Stimulated activated CD4-positive, alpha-beta T cell treated with anti-CD3 and anti-CD28 coated beads, Interleukin-4, amount 100 ng/mL, for 4 hours (primary cell): ENCODE measurements around the gene PFKP.
"Not testable (repeated sequence)": the region's sequence is repeated elsewhere in the genome, so short reads cannot be mapped to it uniquely, and the experiment has no call there.

Source experiments
- DNase-seq, 2 experiments: peaks; one replicate each; pipeline ENCODE4 v3.0.0-alpha.2; 2020

Gene PFKP

GRCh38 chr10:3099291-3100092, 32.1 kb downstream of the PFKP start:
- no peak for DNase-seq

GRCh38 chr10:3100093-3100792, 32.9 kb downstream of the PFKP start:
- DNase-seq, result no peak

GRCh38 chr10:3100856-3101640, 33.7 kb downstream of the PFKP start:
- DNase-seq, result no peak

- no peak for DNase-seq
Measured at GRCh38 chr10:3102720-3103427, 35.5 kb downstream of the PFKP start.

GRCh38 chr10:3103646-3104045, 36.3 kb downstream of the PFKP start:
- no peak for DNase-seq

GRCh38 chr10:3104251-3104918, 37.0 kb downstream of the PFKP start:
- DNase-seq, result no peak

GRCh38 chr10:3105166-3105565, 37.8 kb downstream of the PFKP start:
- DNase-seq, result no peak

- no peak for DNase-seq
Measured at GRCh38 chr10:3105905-3106304, 38.6 kb downstream of the PFKP start.

- DNase-seq, result not testable (repeated sequence)
Measured at GRCh38 chr10:3106328-3106727, 39.0 kb downstream of the PFKP start.

- no peak for DNase-seq
Measured at GRCh38 chr10:3106928-3107425, 39.6 kb downstream of the PFKP start.

- DNase-seq, result no peak
Measured at GRCh38 chr10:3107426-3107961, 40.1 kb downstream of the PFKP start.

GRCh38 chr10:3108033-3108432, 40.7 kb downstream of the PFKP start:
- DNase-seq, result no peak

GRCh38 chr10:3108575-3109105, 41.3 kb downstream of the PFKP start:
- DNase-seq, result no peak

GRCh38 chr10:3109196-3109595, 41.8 kb downstream of the PFKP start:
- no peak for DNase-seq

GRCh38 chr10:3109633-3110032, 42.3 kb downstream of the PFKP start:
- no peak for DNase-seq

- no peak for DNase-seq
Measured at GRCh38 chr10:3110782-3111620, 43.7 kb downstream of the PFKP start.

GRCh38 chr10:3111621-3112163, 44.3 kb downstream of the PFKP start:
- no peak for DNase-seq

GRCh38 chr10:3113343-3113720, 46.0 kb downstream of the PFKP start:
- DNase-seq, result no peak

GRCh38 chr10:3115685-3116084, 48.3 kb downstream of the PFKP start:
- DNase-seq, result no peak

GRCh38 chr10:3116508-3117100, 49.3 kb downstream of the PFKP start:
- DNase-seq, result no peak
